ENCODE measurements around the gene EIF3B. TPM values are rescaled to one million over a fixed set of nuclear protein-coding genes. Genes with fewer than 3 reads are reported as not detected.

Gene EIF3B
- total RNA-seq, 3 donors from 2014 or later: 111 to 122 (median 115) TPM

- intact Hi-C loops (cut with DNase I; ENCODE audit: low total_unique reads): no loop called here
- no peaks in the 10 kb centered on the region for H3K9me3 ChIP-seq
- TF ChIP-seq POLR2AphosphoS5 (IDR thresholded peaks at IDR 0.05) (no peak), POLR2A (IDR thresholded peaks at IDR 0.05) (no peak), CTCF (IDR thresholded peaks at IDR 0.05) (no peak)
- H3K36me3 ChIP-seq: peaks cover 25% of the 10 kb centered on the region
- H3K4me3 ChIP-seq: no peak overlapping the region
- no peak overlapping the region for H3K27ac ChIP-seq
- no peaks in the 10 kb centered on the region for H3K4me1 ChIP-seq
- no peaks in the 10 kb centered on the region for H3K27me3 ChIP-seq
- DNase-seq (ENCODE audit: low spot score in 2 of 2): no peak
These were observed 24.5 kb downstream of the EIF3B start for GRCh38 chr7:2379161-2379560.

DNA sequence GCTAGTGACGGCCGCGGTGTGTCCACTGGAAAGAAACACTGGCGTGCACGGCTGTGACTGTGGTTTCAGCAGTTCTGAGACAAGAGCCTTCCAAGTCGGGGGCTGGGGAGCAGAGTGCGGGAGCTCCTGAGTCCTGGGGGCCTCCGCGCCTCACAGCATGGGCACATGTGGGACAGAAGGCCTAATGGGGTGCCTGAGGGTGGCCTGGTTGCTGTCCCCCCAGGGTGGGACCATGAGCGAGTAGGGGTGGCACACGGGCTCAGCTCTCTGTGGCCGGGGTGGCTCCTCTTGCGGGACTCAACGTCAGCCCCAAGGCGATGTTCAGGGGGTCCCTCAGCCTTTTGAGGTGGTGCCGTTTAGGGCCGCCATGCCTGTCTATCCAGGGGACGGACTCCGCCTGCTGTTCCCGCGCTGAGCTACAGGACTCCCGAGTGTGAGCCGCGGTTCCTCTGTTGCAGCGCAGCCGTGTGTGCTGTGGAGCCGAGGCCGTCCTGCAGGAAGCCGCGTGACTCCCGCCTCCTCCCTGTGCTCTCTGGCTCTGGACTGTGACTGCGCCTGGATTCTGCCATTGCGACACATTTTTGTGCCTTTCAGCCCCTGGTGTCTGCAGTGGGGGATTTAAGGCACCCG lies 25.3 kb downstream of the EIF3B start:
- DNase-seq (ENCODE audit: low spot score in 2 of 2): no peak
- no peak for TF ChIP-seq CTCF (IDR thresholded peaks at IDR 0.05)
- TF ChIP-seq POLR2A (IDR thresholded peaks at IDR 0.05): no peak
- TF ChIP-seq POLR2AphosphoS5 (IDR thresholded peaks at IDR 0.05): no peak
- no peak overlapping the region for H3K27ac ChIP-seq
- H3K36me3 ChIP-seq: peaks cover 19% of the 10 kb centered on the region
- no peaks in the 10 kb centered on the region for H3K9me3 ChIP-seq
- H3K4me1 ChIP-seq: no peaks in the 10 kb centered on the region
- H3K27me3 ChIP-seq: no peaks in the 10 kb centered on the region
- no peak overlapping the region for H3K4me3 ChIP-seq
- intact Hi-C loops (cut with DNase I; ENCODE audit: low total_unique reads): no loop called here

DNA sequence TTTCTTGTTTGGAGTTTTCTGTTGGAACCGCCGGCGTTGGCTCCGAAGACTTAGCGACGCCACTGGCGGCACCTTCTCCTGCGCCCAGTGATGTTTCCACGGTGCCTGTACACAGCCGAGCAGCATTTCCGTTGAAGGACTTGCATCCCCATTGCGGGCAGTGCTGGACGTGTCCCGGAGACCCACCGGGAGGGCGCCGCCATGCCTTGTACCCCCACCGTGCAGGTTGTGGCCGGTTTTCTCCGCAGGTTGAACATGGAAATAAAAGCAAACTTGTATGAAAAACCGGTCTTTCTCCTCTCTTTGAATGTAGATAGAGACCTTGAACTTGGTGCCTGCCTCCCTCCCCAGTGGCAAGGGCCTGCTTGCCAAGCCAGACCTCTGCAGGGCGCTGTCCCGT lies 25.8 kb downstream of the EIF3B start:
- TF ChIP-seq CTCF (IDR thresholded peaks at IDR 0.05) (no peak), POLR2A (IDR thresholded peaks at IDR 0.05) (no peak), POLR2AphosphoS5 (IDR thresholded peaks at IDR 0.05) (no peak)
- DNase-seq (ENCODE audit: low spot score in 2 of 2): no peak
- intact Hi-C loops (cut with DNase I; ENCODE audit: low total_unique reads): no loop called here
- Histone ChIP-seq H3K4me3 (no peak overlapping the region), H3K9me3 (no peaks in the 10 kb centered on the region), H3K36me3 (peaks cover 14% of the 10 kb centered on the region), H3K27ac (no peak overlapping the region), H3K4me1 (no peaks in the 10 kb centered on the region), H3K27me3 (no peaks in the 10 kb centered on the region)

- intact Hi-C loops (cut with DNase I; ENCODE audit: low total_unique reads): no loop called here
- Histone ChIP-seq H3K9me3 (no peaks in the 10 kb centered on the region), H3K4me1 (no peaks in the 10 kb centered on the region), H3K4me3 (no peak overlapping the region), H3K27ac (no peak overlapping the region), H3K27me3 (no peaks in the 10 kb centered on the region), H3K36me3 (peaks cover 11% of the 10 kb centered on the region)
- DNase-seq (ENCODE audit: low spot score in 2 of 2): no peak
- TF ChIP-seq POLR2AphosphoS5 (IDR thresholded peaks at IDR 0.05) (no peak), POLR2A (IDR thresholded peaks at IDR 0.05) (no peak), CTCF (IDR thresholded peaks at IDR 0.05) (no peak)
These were observed 26.6 kb downstream of the EIF3B start for GRCh38 chr7:2381227-2381626.

- H3K9me3 ChIP-seq: no peaks in the 10 kb centered on the region
- TF ChIP-seq POLR2AphosphoS5 (IDR thresholded peaks at IDR 0.05) (no peak), CTCF (IDR thresholded peaks at IDR 0.05) (no peak), POLR2A (IDR thresholded peaks at IDR 0.05) (no peak)
- no peaks in the 10 kb centered on the region for H3K27me3 ChIP-seq
- no peaks in the 10 kb centered on the region for H3K4me1 ChIP-seq
- intact Hi-C loops (cut with DNase I; ENCODE audit: low total_unique reads): no loop called here
- DNase-seq (ENCODE audit: low spot score in 2 of 2): no peak
- no peak overlapping the region for H3K4me3 ChIP-seq
- H3K27ac ChIP-seq: no peak overlapping the region
- peaks cover 11% of the 10 kb centered on the region for H3K36me3 ChIP-seq
These were observed 27.4 kb downstream of the EIF3B start for GRCh38 chr7:2381881-2382509.
